Fibroblast of lung (primary cell): ENCODE results near the gene PADI2. TPM values are rescaled to one million over a fixed set of nuclear protein-coding genes. Genes with fewer than 3 reads are reported as not detected.

ENCODE experiments used
- DNase-seq, 2 donors: peaks; one replicate each; pipeline versions ENCODE4 v3.0.0 to v3.0.0-alpha.2; 2010; ENCODE audit warnings: low read depth in 2 of 2
- H2AFZ ChIP-seq: 2 replicates; pipeline ENCODE4 v1.5.1; 2012; ENCODE audit warnings: low read length, control low read depth, inconsistent platforms
- H3K27ac ChIP-seq: 2 replicates; pipeline ENCODE4 v1.5.1; 2011; ENCODE audit warnings: low read length, control low read depth; ENCODE audit not compliant: insufficient read depth
- H3K27me3 ChIP-seq: 2 replicates; pipeline ENCODE4 v1.5.1; 2011; ENCODE audit warnings: mild to moderate bottlenecking, low read length; ENCODE audit not compliant: control insufficient read depth, insufficient read depth
- H3K36me3 ChIP-seq: 2 replicates; pipeline ENCODE4 v1.5.1; 2011; ENCODE audit warnings: low read length; ENCODE audit not compliant: control insufficient read depth, insufficient read depth
- H3K4me1 ChIP-seq: 2 replicates; pipeline ENCODE4 v1.5.1; 2011; ENCODE audit warnings: low read length; ENCODE audit not compliant: control insufficient read depth, insufficient read depth; ENCODE audit errors: extremely low read depth
- H3K4me2 ChIP-seq: 2 replicates; pipeline ENCODE4 v1.5.1; 2011; ENCODE audit warnings: low read length, control low read depth; ENCODE audit not compliant: insufficient read depth; ENCODE audit errors: extremely low read depth
- H3K4me3 ChIP-seq, 4 experiments: fragments of 200-600 bp in 1 of 4; sonication (generic) in 1 of 4; replicated peaks in 1 of 4; 2 replicates each; pipeline ENCODE4 v1.5.1; 2011 to 2016; ENCODE audit warnings: low read length in 4 of 4, low read depth in 3 of 4, mild to moderate bottlenecking in 3 of 4, control low read depth in 2 of 4, inconsistent platforms in 1 of 4, mixed read lengths in 1 of 4; ENCODE audit not compliant: insufficient read depth in 1 of 4; ENCODE audit errors: control extremely low read depth in 1 of 4
- H3K79me2 ChIP-seq: 2 replicates; pipeline ENCODE4 v1.5.1; 2012; ENCODE audit warnings: mild to moderate bottlenecking, low read length, inconsistent platforms; ENCODE audit not compliant: control insufficient read depth, insufficient read depth
- H3K9ac ChIP-seq: 2 replicates; pipeline ENCODE4 v1.5.1; 2011; ENCODE audit warnings: mild to moderate bottlenecking, low read length, control low read depth; ENCODE audit not compliant: insufficient read depth
- H3K9me3 ChIP-seq: 2 replicates; pipeline ENCODE4 v1.5.1; 2012; ENCODE audit warnings: low read depth, low read length; ENCODE audit not compliant: control insufficient read depth, insufficient read depth
- H4K20me1 ChIP-seq: 2 replicates; pipeline ENCODE4 v1.5.1; 2011; ENCODE audit warnings: low read length; ENCODE audit not compliant: control insufficient read depth, insufficient read depth; ENCODE audit errors: extremely low read depth
- CTCF ChIP-seq, 2 donors: IDR thresholded peaks in 1 of 2; conservative IDR thresholded peaks in 1 of 2; 1 replicate in 1 of 2; 2 replicates in 1 of 2; pipeline ENCODE4 v1.5.1; 2011 to 2012; ENCODE audit warnings: low read length in 2 of 2, control low read depth in 1 of 2, inconsistent platforms in 1 of 2, low read depth in 1 of 2, mild to moderate bottlenecking in 1 of 2
- EZH2 ChIP-seq: IDR thresholded peaks from 2 replicates; pipeline ENCODE4 v1.5.1; 2012; ENCODE audit warnings: low read length, control low read depth, mild to moderate bottlenecking; ENCODE audit errors: missing control alignments
- polyA plus RNA-seq, 2 donors: library from polyadenylated mRNA; depleted of rRNA in 1 of 2; stranded (reverse) in 1 of 2; unstranded in 1 of 2; fragments of >200 nt; gene quantifications; 2 replicates each; pipeline ENCODE4 v1.2.1, GENCODE V29; 2011 to 2012; ENCODE audit warnings: missing spikeins in 1 of 2
- total RNA-seq: library from RNA; depleted of rRNA; stranded (reverse); fragments of >200 nt; gene quantifications from 2 replicates; pipeline ENCODE4 v1.2.1, GENCODE V29; 2014

PADI2 gene
- total and polyA plus RNA-seq, 2 donors (not counting 1 experiment from before 2014, with no cell fraction given) = 0.03 TPM; not detected in 1

- no peaks in the 10 kb centered on the region for H3K36me3 ChIP-seq
- no peaks in the 10 kb centered on the region for H3K9me3 ChIP-seq
- H3K4me2 ChIP-seq = no peak overlapping the region
- H3K4me1 ChIP-seq = no peaks in the 10 kb centered on the region
- H4K20me1 ChIP-seq = no peaks in the 10 kb centered on the region
- H3K9ac ChIP-seq = no peak overlapping the region
- no peak for TF ChIP-seq CTCF (conservative IDR thresholded peaks at IDR 0.05 in 1 of 2, IDR thresholded peaks at IDR 0.05 in 1 of 2; ENCODE audit: low read depth in 1 of 2, low read length in 2 of 2)
- TF ChIP-seq EZH2 = no peak
- H3K79me2 ChIP-seq = no peaks in the 10 kb centered on the region
- H2AFZ ChIP-seq = no peak overlapping the region
- DNase-seq = no peak
- no peak overlapping the region for H3K4me3 ChIP-seq
- H3K27ac ChIP-seq = no peak overlapping the region
- H3K27me3 ChIP-seq = peaks cover 3% of the 10 kb centered on the region
These were observed 24.1 kb downstream of the PADI2 start for GRCh38 chr1:17095141-17095540.

GRCh38 chr1:17094664-17095063 is 24.6 kb downstream of the PADI2 start:
- no peak overlapping the region for H2AFZ ChIP-seq
- H3K36me3 ChIP-seq = no peaks in the 10 kb centered on the region
- no peak overlapping the region for H3K4me3 ChIP-seq
- H3K9ac ChIP-seq = no peak overlapping the region
- H3K4me1 ChIP-seq = no peaks in the 10 kb centered on the region
- no peak for TF ChIP-seq EZH2
- no peak overlapping the region for H3K4me2 ChIP-seq
- no peaks in the 10 kb centered on the region for H4K20me1 ChIP-seq
- no peak for DNase-seq
- no peaks in the 10 kb centered on the region for H3K9me3 ChIP-seq
- H3K27me3 ChIP-seq = peaks cover 3% of the 10 kb centered on the region
- no peak overlapping the region for H3K27ac ChIP-seq
- H3K79me2 ChIP-seq = no peaks in the 10 kb centered on the region

- Histone ChIP-seq H3K4me3 (no peak overlapping the region), H4K20me1 (no peaks in the 10 kb centered on the region), H3K36me3 (no peaks in the 10 kb centered on the region), H3K79me2 (no peaks in the 10 kb centered on the region), H3K4me2 (no peak overlapping the region), H2AFZ (no peak overlapping the region), H3K9ac (no peak overlapping the region), H3K4me1 (no peaks in the 10 kb centered on the region), H3K9me3 (no peaks in the 10 kb centered on the region), H3K27ac (no peak overlapping the region), H3K27me3 (peaks cover 3% of the 10 kb centered on the region)
- DNase-seq = no peak
- TF ChIP-seq CTCF (conservative IDR thresholded peaks at IDR 0.05 in 1 of 2, IDR thresholded peaks at IDR 0.05 in 1 of 2; ENCODE audit: low read depth in 1 of 2, low read length in 2 of 2) (no peak), EZH2 (no peak)
These were observed 25.3 kb downstream of the PADI2 start for GRCh38 chr1:17093822-17094393.
